Tibial nerve (tissue), 4 donors: ENCODE data around the gene IAPP. TPM values are rescaled to one million over a fixed set of nuclear protein-coding genes. Genes with fewer than 3 reads are reported as not detected.
"Not testable (repeated sequence)": the region's sequence is repeated elsewhere in the genome, so short reads cannot be mapped to it uniquely, and the experiment has no call there.

Experiments
- DNase-seq, 2 donors: peaks; one replicate each; pipeline ENCODE4 v3.0.0-alpha.2; 2019; ENCODE audit warnings: low spot score in 2 of 2
- H3K27ac ChIP-seq, 4 donors: fragments of 200-600 bp; sonication (generic) in 3 of 4; one replicate each; pipeline ENCODE4 v1.5.1; 2017 to 2019; ENCODE audit warnings: mild to moderate bottlenecking in 1 of 4
- H3K27me3 ChIP-seq, 2 donors: fragments of 200-600 bp; sonication (generic) in 1 of 2; one replicate each; pipeline versions ENCODE4 v1.5.1 to v1.6.0; 2017 to 2019
- H3K36me3 ChIP-seq, 3 donors: fragments of 200-600 bp; sonication (generic); one replicate each; pipeline ENCODE4 v1.5.1; 2018 to 2019
- H3K4me1 ChIP-seq, 4 donors: fragments of 200-600 bp; sonication (generic) in 3 of 4; one replicate each; pipeline ENCODE4 v1.5.1; 2017 to 2019
- H3K4me3 ChIP-seq, 4 donors: fragments of 200-600 bp; sonication (generic) in 3 of 4; one replicate each; pipeline ENCODE4 v1.5.1; 2017 to 2019; ENCODE audit warnings: mild to moderate bottlenecking in 1 of 4, moderate library complexity in 1 of 4
- H3K9me3 ChIP-seq, 4 donors: fragments of 200-600 bp; sonication (generic) in 3 of 4; one replicate each; pipeline ENCODE4 v1.5.1; 2017 to 2019
- CTCF ChIP-seq, 5 experiments: fragments of 200-600 bp in 3 of 5; fragments of 450-650 bp in 2 of 5; sonication (generic) in 3 of 5; IDR thresholded peaks; one replicate each; pipeline ENCODE4 v1.5.1; 2016 to 2019; ENCODE audit warnings: antibody characterized with exemption in 5 of 5, mild to moderate bottlenecking in 3 of 5, moderate library complexity in 2 of 5
- EP300 ChIP-seq, 2 donors: sonication (generic); formaldehyde crosslinking; IDR thresholded peaks; one replicate each; pipeline ENCODE4 v1.6.1; 2017; ENCODE audit warnings: antibody characterized with exemption in 2 of 2, mild to moderate bottlenecking in 1 of 2
- POLR2A ChIP-seq, 2 donors: fragments of 450-650 bp; IDR thresholded peaks; one replicate each; pipeline ENCODE4 v1.6.1; 2017; ENCODE audit warnings: antibody characterized with exemption in 2 of 2, mild to moderate bottlenecking in 2 of 2, moderate library complexity in 2 of 2
- WGBS, 2 donors: methylation state at CpG; one replicate each; pipeline ENCODE4 v1.1.5; 2018; 5-methylcytosine and 5-hydroxymethylcytosine counted together
- total RNA-seq, 4 donors: library from RNA; depleted of rRNA; stranded (reverse); fragments of >200 nt; gene quantifications; one replicate each; pipeline ENCODE4 v1.1.0, GENCODE V29; 2016

Gene IAPP
- total RNA-seq, 4 donors from 2014 or later, result not detected

GRCh38 chr12:21413369-21414277, 40.9 kb downstream of the IAPP start:
- Histone ChIP-seq H3K36me3 (no peaks in the 10 kb centered on the region), H3K9me3 (no peaks in the 10 kb centered on the region), H3K27ac (no peak overlapping the region), H3K4me3 (no peak overlapping the region), H3K4me1 (no peaks in the 10 kb centered on the region), H3K27me3 (no peaks in the 10 kb centered on the region)
- no peak for DNase-seq
- TF ChIP-seq EP300 (IDR thresholded peaks at IDR 0.05), result no peak
- WGBS, 2 donors, result 84 to 87% methylated on average over 16 of the region's 16 CpGs

- no peaks in the 10 kb centered on the region for H3K9me3 ChIP-seq
- no peak overlapping the region for H3K27ac ChIP-seq
- DNase-seq, result no peak
- no peaks in the 10 kb centered on the region for H3K27me3 ChIP-seq
- WGBS, 2 donors, result 25 to 29% methylated on average over 4 of the region's 4 CpGs
- H3K36me3 ChIP-seq, result no peaks in the 10 kb centered on the region
- no peak for TF ChIP-seq POLR2A (IDR thresholded peaks at IDR 0.05)
- TF ChIP-seq EP300 (IDR thresholded peaks at IDR 0.05), result no peak
- TF ChIP-seq CTCF (IDR thresholded peaks at IDR 0.05), result no peak
- no peaks in the 10 kb centered on the region for H3K4me1 ChIP-seq
- no peak overlapping the region for H3K4me3 ChIP-seq
Measured at GRCh38 chr12:21416511-21417121, 43.9 kb downstream of the IAPP start.

GRCh38 chr12:21418398-21418797, 45.7 kb downstream of the IAPP start:
- H3K4me3 ChIP-seq, result not testable (repeated sequence)
- WGBS, 2 donors, result 77 to 79% methylated on average over 5 of the region's 5 CpGs

GRCh38 chr12:21419009-21419699, 46.5 kb downstream of the IAPP start:
- not testable (repeated sequence) for H3K27me3 ChIP-seq, DNase-seq, H3K9me3 ChIP-seq, H3K4me1 ChIP-seq, H3K27ac ChIP-seq, H3K4me3 ChIP-seq, H3K36me3 ChIP-seq
- WGBS, 2 donors, result 90 to 93% methylated on average over 29 to 30 of the region's 30 CpGs

More at GRCh38 chr12:21418398-21418797, 45.7 kb downstream of the IAPP start:
- DNase-seq, H3K4me1 ChIP-seq, H3K27me3 ChIP-seq, H3K9me3 ChIP-seq, H3K27ac ChIP-seq, H3K36me3 ChIP-seq: not testable (repeated sequence)

- Histone ChIP-seq H3K4me1 (no peaks in the 10 kb centered on the region), H3K36me3 (no peaks in the 10 kb centered on the region), H3K9me3 (no peaks in the 10 kb centered on the region), H3K27me3 (no peaks in the 10 kb centered on the region), H3K27ac (no peak overlapping the region), H3K4me3 (no peak overlapping the region)
- 34 to 42% methylated on average over 4 of the region's 4 CpGs for WGBS, 2 donors
- no peak for DNase-seq
- TF ChIP-seq CTCF (IDR thresholded peaks at IDR 0.05), result no peak
- no peak for TF ChIP-seq POLR2A (IDR thresholded peaks at IDR 0.05)
- no peak for TF ChIP-seq EP300 (IDR thresholded peaks at IDR 0.05)
Measured at GRCh38 chr12:21428241-21428640, 55.5 kb downstream of the IAPP start.

Other genes starting within 250 kb of the IAPP start
- under 1 TPM in 1 of 4 donors, not detected in 3; 0.78 TPM for gene SLCO1B1, start 241.7 kb upstream of the IAPP start, total RNA-seq
- gene SLCO1A2, start 38.0 kb upstream of the IAPP start, total RNA-seq, result under 1 TPM in 1 of 4 donors, not detected in 3; 0.22 TPM
- 10 to 100 TPM in 3 of 4 donors, 1 to 10 TPM in 1; 6.3 to 23.1 (median 20.5) TPM for gene PYROXD1, start 64.8 kb downstream of the IAPP start, total RNA-seq
- 10 to 100 TPM; 21.4 to 33.0 (median 30.8) TPM for gene RECQL, start 128.7 kb downstream of the IAPP start, total RNA-seq
- 10 to 100 TPM; 16.8 to 28.8 (median 18.8) TPM for gene GOLT1B, start 128.9 kb downstream of the IAPP start, total RNA-seq
- gene SPX, start 153.4 kb downstream of the IAPP start, total RNA-seq, result 1 to 10 TPM in 3 of 4 donors, not detected in 1; 1.5 to 2.4 (median 1.6) TPM
- under 1 TPM in 2 of 4 donors, not detected in 2; 0.22 to 0.39 TPM for gene GYS2, start 231.9 kb downstream of the IAPP start, total RNA-seq